Measurements from ENCODE around the gene TULP4. TPM values are rescaled to one million over a fixed set of nuclear protein-coding genes. Genes with fewer than 3 reads are reported as not detected.

TULP4 gene
- polyA plus RNA-seq, 6 donors from 2014 or later, result 8.1 to 42.3 (median 39.1) TPM

DNA sequence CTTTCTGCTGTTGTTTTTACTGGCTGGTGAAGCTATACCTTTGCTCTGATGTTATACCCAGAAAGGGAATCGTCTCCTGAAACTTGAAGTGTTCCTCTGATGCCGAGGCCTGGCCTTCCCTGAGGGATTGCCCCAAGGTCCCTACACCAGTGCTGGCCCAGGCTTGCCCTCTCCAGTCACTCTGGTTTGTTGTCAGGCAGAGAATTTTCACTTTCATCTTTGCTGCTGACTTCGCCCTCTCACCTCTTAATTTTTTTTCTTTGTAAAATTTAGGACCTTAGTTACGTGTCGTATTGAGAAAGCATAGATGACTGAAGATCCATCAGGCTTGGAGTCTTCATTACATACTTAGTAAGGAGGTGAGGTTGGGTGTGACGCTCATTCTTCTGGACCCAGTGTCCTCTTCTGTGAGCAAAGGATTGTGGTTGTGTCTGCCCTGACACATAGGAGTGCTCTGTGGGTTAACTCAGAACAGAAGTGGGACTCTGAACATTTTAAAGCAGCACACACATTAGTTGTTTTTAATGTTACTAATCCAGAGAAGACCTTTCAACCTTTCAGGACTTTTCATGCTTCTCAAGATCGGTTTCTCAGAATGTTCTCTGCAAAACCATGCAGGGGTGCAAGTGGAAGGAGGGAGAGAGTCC is 45.4 kb downstream of the TULP4 start:
- ATAC-seq (ENCODE audit: low read depth in 2 of 2) (no peak), DNase-seq (no peak)
- Mint-ChIP-seq H3K4me3 (no peak overlapping the region), H3K4me1 (peaks cover 23 to 56% (median 36%) of the 10 kb centered on the region in 3 donors), H3K27ac (peak overlapping the region in 1 of 6 donors; percentile 34), H3K27me3 (no peaks in the 10 kb centered on the region), H3K36me3 (no peaks in the 10 kb centered on the region), H3K9me3 (no peaks in the 10 kb centered on the region)

DNA sequence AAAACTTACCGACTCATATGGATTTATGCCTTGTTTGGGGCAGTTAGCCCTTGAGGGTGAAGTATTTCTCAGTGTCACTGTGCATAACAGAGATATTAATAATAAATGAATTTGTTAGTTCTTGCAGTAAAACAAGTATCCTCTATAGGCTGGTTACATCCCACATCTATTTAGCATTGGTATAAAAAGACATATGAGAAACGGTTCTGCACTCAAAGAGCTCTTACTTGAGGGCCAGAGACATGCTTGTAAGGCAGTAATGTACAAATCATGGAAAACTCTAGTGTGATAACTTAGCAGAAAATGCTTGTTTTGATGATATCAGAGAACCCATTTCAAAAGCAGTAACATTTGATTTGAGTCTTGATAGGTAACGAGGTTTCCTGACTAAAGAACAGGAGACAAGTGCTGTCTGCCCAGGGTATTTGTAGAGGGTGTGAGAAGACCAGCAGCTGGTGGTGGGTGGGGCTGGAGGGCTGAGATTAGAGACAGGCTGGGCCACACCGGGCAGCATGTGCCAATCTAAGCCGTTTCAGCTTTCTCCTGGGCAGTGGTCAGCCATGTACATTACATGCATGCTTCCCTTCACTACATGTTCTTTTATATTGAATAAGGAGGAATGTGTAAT is 46.3 kb downstream of the TULP4 start:
- Mint-ChIP-seq H3K4me3 (no peak overlapping the region), H3K27me3 (no peaks in the 10 kb centered on the region), H3K4me1 (peaks cover 27 to 56% (median 36%) of the 10 kb centered on the region in 3 donors), H3K36me3 (no peaks in the 10 kb centered on the region), H3K9me3 (peaks cover 0 to 2% (median 0%) of the 10 kb centered on the region in 7 donors), H3K27ac (peak overlapping the region in 2 of 6 donors; percentile 16 to 20)
- DNase-seq (no peak), ATAC-seq (ENCODE audit: low read depth in 2 of 2) (no peak)

DNA sequence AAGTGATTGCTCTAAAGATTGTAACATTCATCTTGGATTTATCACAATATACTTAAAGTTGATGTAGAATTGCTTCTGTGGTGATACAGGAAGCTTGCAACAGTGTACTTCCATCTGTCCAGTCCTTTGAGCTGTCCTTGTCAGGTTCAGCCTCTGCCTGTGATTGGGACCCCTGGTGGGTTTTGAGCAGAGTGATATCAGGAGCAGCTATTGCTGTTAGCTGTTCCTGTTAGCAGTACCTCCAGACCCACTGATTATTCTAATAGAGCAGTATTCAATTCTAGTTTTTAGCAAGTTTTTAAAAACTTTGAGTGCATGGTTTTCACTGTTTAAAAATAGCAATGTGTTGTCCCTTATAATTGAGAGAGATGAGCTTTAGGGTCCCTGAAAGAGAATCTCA is 48.8 kb downstream of the TULP4 start:
- no peak for DNase-seq
- peaks cover 23 to 55% (median 30%) of the 10 kb centered on the region in 3 donors for H3K4me1 Mint-ChIP-seq
- peaks cover 0 to 4% (median 1%) of the 10 kb centered on the region in 7 donors for H3K9me3 Mint-ChIP-seq
- no peak overlapping the region for H3K4me3 Mint-ChIP-seq
- ATAC-seq (ENCODE audit: low read depth in 2 of 2), result no peak
- H3K36me3 Mint-ChIP-seq, result peaks cover 0 to 8% of the 10 kb centered on the region in 2 donors
- no peaks in the 10 kb centered on the region for H3K27me3 Mint-ChIP-seq
- H3K27ac Mint-ChIP-seq, result peak overlapping the region in 3 of 6 donors; percentile 17 to 82 (median 74)

DNA sequence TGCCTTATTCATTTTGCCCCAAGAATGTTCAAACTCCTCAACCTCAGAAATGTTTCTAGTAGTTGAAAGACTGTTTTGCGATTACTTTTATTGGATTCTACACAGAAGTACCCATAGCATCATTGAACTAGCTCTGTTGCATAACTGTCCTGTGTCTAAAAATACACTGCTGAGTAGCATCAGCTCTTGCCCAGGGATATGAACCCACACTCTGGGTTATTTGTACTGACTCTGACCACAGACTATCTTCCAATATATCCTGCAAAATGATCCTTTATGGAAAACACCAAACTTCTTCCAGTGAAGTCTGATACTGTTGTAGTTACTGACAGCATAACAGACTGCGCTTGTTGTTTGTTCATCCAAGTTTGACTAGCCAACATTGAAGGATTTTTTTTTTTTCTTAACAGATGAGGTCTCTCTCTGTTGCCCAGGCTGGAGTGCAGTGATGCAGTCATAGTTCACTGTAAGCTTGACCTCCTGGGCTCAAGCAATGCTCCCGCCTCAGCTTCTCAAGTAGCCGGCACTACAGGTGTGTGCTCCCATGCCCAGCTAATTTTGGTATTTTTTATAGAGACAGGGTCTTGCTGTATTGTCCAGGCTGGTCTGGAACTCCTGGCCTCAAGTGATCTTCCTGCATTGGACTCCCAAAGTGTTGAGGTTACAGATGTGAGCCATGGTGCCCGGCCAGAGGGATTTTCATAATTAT is 49.9 kb downstream of the TULP4 start:
- no peak overlapping the region for H3K4me3 Mint-ChIP-seq
- H3K27me3 Mint-ChIP-seq, result no peaks in the 10 kb centered on the region
- peaks cover 24 to 57% (median 29%) of the 10 kb centered on the region in 3 donors for H3K4me1 Mint-ChIP-seq
- H3K9me3 Mint-ChIP-seq, result peaks cover 0 to 4% (median 1%) of the 10 kb centered on the region in 7 donors
- ATAC-seq (ENCODE audit: low read depth in 2 of 2), result no peak
- peaks cover 0 to 8% of the 10 kb centered on the region in 2 donors for H3K36me3 Mint-ChIP-seq
- no peak for DNase-seq
- peak overlapping the region in 1 of 6 donors; percentile 63 for H3K27ac Mint-ChIP-seq

DNA sequence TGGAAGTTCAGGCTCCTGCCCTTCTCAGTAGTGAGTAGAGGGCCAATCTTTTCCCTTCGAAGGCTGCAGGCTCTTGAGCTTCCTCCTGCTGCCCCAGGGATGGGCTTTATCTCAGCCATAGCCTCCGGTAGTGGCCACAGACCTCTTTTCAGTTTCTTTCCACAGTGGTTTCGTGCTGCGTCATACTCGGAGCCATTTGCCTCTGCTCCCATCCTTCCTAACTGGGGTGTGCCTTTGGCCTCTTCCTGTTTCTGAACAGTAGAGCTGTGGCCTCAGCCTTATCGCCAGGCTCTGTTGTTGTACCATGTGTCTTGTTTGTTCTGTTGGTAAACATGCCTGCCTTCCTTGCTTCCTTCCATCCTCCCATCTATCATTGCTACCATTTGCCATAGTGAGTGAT is 54.1 kb downstream of the TULP4 start:
- DNase-seq (no peak), ATAC-seq (ENCODE audit: low read depth in 2 of 2) (no peak)
- Mint-ChIP-seq H3K27me3 (no peaks in the 10 kb centered on the region), H3K4me1 (peaks cover 10 to 25% (median 21%) of the 10 kb centered on the region in 3 donors), H3K9me3 (peaks cover 0 to 4% (median 1%) of the 10 kb centered on the region in 7 donors), H3K36me3 (peaks cover 0 to 8% of the 10 kb centered on the region in 2 donors), H3K4me3 (peak overlapping the region in 1 of 8 donors; percentile 12), H3K27ac (peak overlapping the region in 3 of 6 donors; percentile 44 to 80 (median 68))

DNA sequence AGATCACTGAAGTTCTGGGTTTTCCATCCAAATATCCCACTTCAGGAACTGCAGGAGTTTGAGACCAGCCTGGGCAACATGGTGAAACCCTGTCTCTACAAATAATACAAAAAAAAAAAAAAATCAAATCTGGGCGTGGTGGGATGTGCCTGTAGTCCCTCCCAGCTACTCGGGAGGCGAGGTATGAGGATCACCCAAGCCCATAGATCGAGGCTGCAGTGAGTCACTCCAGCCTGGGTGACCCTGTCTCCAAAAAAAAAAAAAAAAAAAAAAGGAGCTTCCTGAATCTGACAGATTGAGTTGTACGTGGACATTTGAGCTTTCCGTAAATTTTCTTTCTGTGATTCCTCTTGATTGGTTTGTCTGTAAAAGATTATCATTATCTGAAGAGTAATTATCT is 55.6 kb downstream of the TULP4 start:
- peaks cover 0 to 8% of the 10 kb centered on the region in 2 donors for H3K36me3 Mint-ChIP-seq

DNA sequence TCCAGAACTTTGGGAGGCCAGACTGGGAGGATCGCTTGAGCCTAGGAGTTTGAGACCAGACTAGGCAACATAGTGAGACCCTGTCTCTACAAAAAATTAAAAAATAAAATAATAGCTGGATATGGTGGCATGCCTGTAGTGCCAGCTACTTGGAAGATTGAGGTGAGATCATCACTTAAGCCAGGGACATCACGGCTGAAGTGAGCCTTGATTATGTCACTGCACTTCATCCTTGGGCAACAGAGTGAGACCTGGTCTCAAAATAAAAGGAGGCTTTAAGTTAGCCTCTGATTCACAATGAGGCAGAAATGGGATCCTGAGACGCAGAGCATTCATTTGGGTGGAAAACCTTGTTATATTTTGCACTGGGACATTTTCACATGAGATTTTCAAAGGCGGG is 57.0 kb downstream of the TULP4 start:
- Mint-ChIP-seq H3K27me3 (no peaks in the 10 kb centered on the region), H3K9me3 (peaks cover 0 to 4% (median 0%) of the 10 kb centered on the region in 7 donors), H3K4me3 (peak overlapping the region in 2 of 8 donors; percentile 4 to 16), H3K36me3 (peaks cover 0 to 8% of the 10 kb centered on the region in 2 donors), H3K4me1 (peaks cover 14 to 20% (median 19%) of the 10 kb centered on the region in 3 donors), H3K27ac (no peak overlapping the region)
- ATAC-seq (ENCODE audit: low read depth in 2 of 2), result no peak
- DNase-seq, result no peak

More for the DNA sequence above, 55.6 kb downstream of the TULP4 start:
- peaks cover 0 to 4% (median 1%) of the 10 kb centered on the region in 7 donors for H3K9me3 Mint-ChIP-seq
- DNase-seq (no peak), ATAC-seq (ENCODE audit: low read depth in 2 of 2) (no peak)
- no peak overlapping the region for H3K4me3 Mint-ChIP-seq
- peaks cover 10 to 19% (median 19%) of the 10 kb centered on the region in 3 donors for H3K4me1 Mint-ChIP-seq
- no peaks in the 10 kb centered on the region for H3K27me3 Mint-ChIP-seq
- H3K27ac Mint-ChIP-seq, result peak overlapping the region in 1 of 6 donors; percentile 32

DNA sequence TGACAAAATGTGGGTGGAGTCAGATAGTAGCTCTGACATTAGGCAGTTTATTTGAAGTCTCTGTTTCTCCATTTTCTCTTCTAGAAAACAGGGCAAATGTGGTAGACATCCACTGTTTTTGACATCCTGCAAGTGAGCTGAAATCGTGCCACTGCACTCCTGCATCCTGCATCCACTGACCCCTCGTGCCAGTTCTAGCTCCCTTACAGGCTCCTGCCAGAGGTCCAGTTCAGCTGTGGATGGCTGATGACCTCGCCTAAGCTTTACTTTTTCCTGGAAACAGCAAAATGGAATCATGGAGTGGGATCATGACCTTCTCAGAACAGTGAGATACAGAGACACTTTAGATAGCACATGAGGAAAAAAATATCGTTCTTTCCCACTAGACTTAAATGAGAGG is 58.5 kb downstream of the TULP4 start:
- Mint-ChIP-seq H3K27me3 (no peaks in the 10 kb centered on the region), H3K36me3 (no peaks in the 10 kb centered on the region), H3K9me3 (no peaks in the 10 kb centered on the region), H3K4me3 (peak overlapping the region in 1 of 8 donors; percentile 5), H3K27ac (peak overlapping the region in 1 of 6 donors; percentile 69), H3K4me1 (peaks cover 18 to 21% (median 19%) of the 10 kb centered on the region in 3 donors)
- DNase-seq (no peak), ATAC-seq (ENCODE audit: low read depth in 2 of 2) (no peak)

DNA sequence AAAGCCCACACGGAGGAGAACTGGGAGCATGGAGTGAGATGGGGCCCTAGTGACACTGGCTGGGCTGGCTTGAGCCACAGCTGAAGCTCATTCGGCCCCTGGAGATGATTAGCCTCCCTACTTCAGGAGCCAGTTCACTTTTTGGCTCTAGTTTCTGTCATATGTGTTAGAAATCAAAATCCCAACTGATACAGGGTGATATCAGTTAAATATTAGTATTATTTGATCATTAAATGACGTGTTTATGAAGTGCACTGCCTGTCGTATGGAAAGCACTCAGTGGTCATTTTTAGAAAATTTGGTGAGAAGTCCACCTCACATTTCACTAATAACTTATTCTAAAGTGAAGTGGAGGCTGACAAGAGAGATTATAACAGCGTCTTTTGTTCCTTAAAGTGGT is 59.0 kb downstream of the TULP4 start:
- Mint-ChIP-seq H3K27ac (peak overlapping the region in 1 of 6 donors; percentile 69), H3K36me3 (peaks cover 0 to 1% of the 10 kb centered on the region in 2 donors), H3K4me3 (no peak overlapping the region), H3K4me1 (peaks cover 19 to 22% (median 22%) of the 10 kb centered on the region in 3 donors), H3K27me3 (no peaks in the 10 kb centered on the region), H3K9me3 (no peaks in the 10 kb centered on the region)
- DNase-seq (no peak), ATAC-seq (ENCODE audit: low read depth in 2 of 2) (no peak)

DNA sequence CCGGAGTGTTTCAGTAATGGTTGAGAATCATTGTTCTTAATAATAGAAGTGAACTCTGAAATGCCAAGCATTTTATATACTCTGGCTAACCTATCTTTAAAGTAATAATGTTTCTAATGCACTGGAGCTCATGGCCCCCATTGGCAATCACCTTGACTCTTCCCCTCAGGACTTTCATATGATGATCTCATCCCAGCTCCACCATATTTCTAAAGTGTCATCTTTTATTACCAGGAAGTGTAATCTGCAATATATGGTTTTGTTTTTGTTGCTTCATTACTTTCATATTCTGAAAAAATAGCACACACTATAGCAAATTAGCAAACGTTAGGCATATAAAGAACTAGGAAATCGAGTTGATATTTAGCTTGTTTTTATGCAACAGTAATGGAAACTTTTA is 60.3 kb downstream of the TULP4 start:
- peak overlapping the region in 1 of 6 donors; percentile 34 for H3K27ac Mint-ChIP-seq
- peaks cover 16 to 26% (median 21%) of the 10 kb centered on the region in 3 donors for H3K4me1 Mint-ChIP-seq
- H3K27me3 Mint-ChIP-seq, result no peaks in the 10 kb centered on the region
- H3K9me3 Mint-ChIP-seq, result no peaks in the 10 kb centered on the region
- H3K36me3 Mint-ChIP-seq, result peaks cover 0 to 4% of the 10 kb centered on the region in 2 donors
- ATAC-seq (ENCODE audit: low read depth in 2 of 2), result no peak
- no peak overlapping the region for H3K4me3 Mint-ChIP-seq
- no peak for DNase-seq

DNA sequence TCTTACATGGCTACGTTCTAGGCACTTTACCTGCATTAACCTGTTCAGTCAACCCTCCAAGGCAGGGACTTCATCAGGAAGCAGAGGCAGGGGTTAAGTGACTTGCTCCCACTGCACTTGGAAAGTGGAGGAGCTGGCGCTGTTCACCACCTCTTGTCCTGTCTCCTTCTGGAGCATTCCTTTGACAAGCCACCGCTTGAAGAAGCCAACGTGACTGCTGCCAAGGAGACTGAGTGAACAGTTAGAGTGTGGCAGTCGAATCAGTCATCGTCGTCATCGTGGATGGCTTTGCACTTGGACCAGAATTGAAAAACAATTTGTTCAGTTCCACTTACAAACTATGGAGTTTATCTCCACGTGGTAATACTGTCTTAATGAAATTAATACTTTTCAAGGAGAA is 60.9 kb downstream of the TULP4 start:
- DNase-seq, result no peak
- peaks cover 19 to 29% (median 21%) of the 10 kb centered on the region in 3 donors for H3K4me1 Mint-ChIP-seq

DNA sequence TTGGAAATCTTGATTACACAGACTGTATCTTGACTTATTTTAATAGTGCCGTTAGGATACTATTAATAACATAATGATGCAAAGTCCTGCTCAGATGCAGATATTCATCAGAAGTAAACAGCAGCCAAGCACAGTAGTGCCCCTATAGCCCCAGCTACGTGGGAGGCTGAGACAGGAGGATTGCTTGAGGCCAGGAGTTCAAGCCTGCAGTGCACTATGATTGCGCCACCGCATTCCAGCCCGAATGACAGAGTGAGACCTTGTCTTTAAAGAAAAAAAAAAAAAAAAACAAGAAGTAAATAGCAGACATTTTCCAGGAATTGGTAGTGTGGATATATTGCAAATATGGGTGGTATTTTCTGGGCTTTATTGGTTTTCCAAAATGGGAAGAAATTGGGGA is 61.8 kb downstream of the TULP4 start:
- H3K27me3 Mint-ChIP-seq, result no peaks in the 10 kb centered on the region
- H3K4me3 Mint-ChIP-seq, result no peak overlapping the region
- ATAC-seq (ENCODE audit: low read depth in 2 of 2) (no peak), DNase-seq (no peak)
- H3K27ac Mint-ChIP-seq, result peak overlapping the region in 1 of 6 donors; percentile 26
- peaks cover 0 to 4% of the 10 kb centered on the region in 2 donors for H3K36me3 Mint-ChIP-seq
- H3K9me3 Mint-ChIP-seq, result no peaks in the 10 kb centered on the region
- peaks cover 26 to 35% (median 27%) of the 10 kb centered on the region in 3 donors for H3K4me1 Mint-ChIP-seq

More for the DNA sequence above, 60.9 kb downstream of the TULP4 start:
- Mint-ChIP-seq H3K27ac (no peak overlapping the region), H3K4me3 (no peak overlapping the region), H3K36me3 (peaks cover 0 to 4% of the 10 kb centered on the region in 2 donors), H3K9me3 (no peaks in the 10 kb centered on the region), H3K27me3 (no peaks in the 10 kb centered on the region)
- ATAC-seq (ENCODE audit: low read depth in 2 of 2), result no peak

DNA sequence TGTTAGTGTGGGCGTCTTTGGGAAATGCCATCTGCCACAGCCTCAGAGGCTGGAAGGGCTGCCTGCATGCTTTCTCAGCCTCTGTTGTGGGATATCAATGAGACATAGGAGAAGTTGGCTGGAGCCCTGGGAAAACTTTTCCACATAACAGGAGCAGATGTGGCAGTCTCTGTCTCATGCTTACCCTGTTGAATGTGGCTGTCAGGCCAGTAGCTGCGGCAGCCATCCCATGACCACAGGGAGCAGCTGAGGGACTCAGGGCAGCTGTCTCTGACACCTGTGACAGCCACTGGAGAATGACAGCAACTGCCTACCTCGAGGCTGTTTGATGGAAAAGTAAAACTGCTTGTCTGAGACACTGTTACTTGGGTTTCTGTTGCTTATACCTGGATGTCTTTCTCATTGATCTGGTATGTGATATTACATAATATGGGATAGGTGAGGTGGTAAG is 64.4 kb downstream of the TULP4 start:
- DNase-seq (no peak), ATAC-seq (ENCODE audit: low read depth in 2 of 2) (no peak)
- Mint-ChIP-seq H3K9me3 (no peaks in the 10 kb centered on the region), H3K4me3 (no peak overlapping the region), H3K4me1 (peaks cover 42 to 50% (median 47%) of the 10 kb centered on the region in 3 donors), H3K36me3 (peaks cover 0 to 4% of the 10 kb centered on the region in 2 donors), H3K27ac (no peak overlapping the region), H3K27me3 (no peaks in the 10 kb centered on the region)
